Muscle of leg (tissue), 11 donors: ENCODE data around the gene AFG1L. TPM values are rescaled to one million over a fixed set of nuclear protein-coding genes. Genes with fewer than 3 reads are reported as not detected.

Source experiments
- DNase-seq: peaks from one replicate; pipeline ENCODE4 v3.0.0; 2013
- H3K27ac ChIP-seq: one replicate; pipeline ENCODE4 v1.5.1; 2013; ENCODE audit warnings: mild to moderate bottlenecking, low read length, control low read depth
- H3K27me3 ChIP-seq: one replicate; pipeline ENCODE4 v1.6.1; 2013; ENCODE audit warnings: low read length; ENCODE audit not compliant: control insufficient read depth, insufficient read depth
- H3K36me3 ChIP-seq: one replicate; pipeline ENCODE4 v1.6.1; 2013; ENCODE audit warnings: low read length; ENCODE audit not compliant: control insufficient read depth, insufficient read depth
- H3K4me1 ChIP-seq: one replicate; pipeline ENCODE4 v1.6.1; 2013; ENCODE audit warnings: low read length; ENCODE audit not compliant: control insufficient read depth, insufficient read depth
- H3K4me3 ChIP-seq: one replicate; pipeline ENCODE4 v1.5.1; 2013; ENCODE audit warnings: low read length, control low read depth
- H3K9me3 ChIP-seq: replicated peaks from 2 replicates; pipeline ENCODE4 v1.6.1; 2013; ENCODE audit warnings: low read depth, low read length; ENCODE audit not compliant: control insufficient read depth
- WGBS: methylation state at CpG from one replicate; pipeline ENCODE4 v1.1.5; 2013; ENCODE audit warnings: missing lambda C conversion rate; ENCODE audit not compliant: insufficient coverage; 5-methylcytosine and 5-hydroxymethylcytosine counted together
- polyA plus RNA-seq, 8 donors: library from polyadenylated mRNA; unstranded; fragments of 120-200 nt; gene quantifications; one replicate each; pipeline versions ENCODE4 v1.2.1 to v1.2.3, GENCODE V29; 2013; ENCODE audit warnings: inconsistent platforms in 1 of 8, low replicate concordance in 1 of 8; ENCODE audit not compliant: insufficient read length in 8 of 8, insufficient read depth in 1 of 8
- total RNA-seq: library from RNA; stranded (reverse); fragments of 120-200 nt; gene quantifications from one replicate; pipeline ENCODE4 v1.2.4, GENCODE V29; 2013

AFG1L gene
- total and polyA plus RNA-seq, 9 donors, result 3.9 to 7.2 (median 5.1) TPM

DNA sequence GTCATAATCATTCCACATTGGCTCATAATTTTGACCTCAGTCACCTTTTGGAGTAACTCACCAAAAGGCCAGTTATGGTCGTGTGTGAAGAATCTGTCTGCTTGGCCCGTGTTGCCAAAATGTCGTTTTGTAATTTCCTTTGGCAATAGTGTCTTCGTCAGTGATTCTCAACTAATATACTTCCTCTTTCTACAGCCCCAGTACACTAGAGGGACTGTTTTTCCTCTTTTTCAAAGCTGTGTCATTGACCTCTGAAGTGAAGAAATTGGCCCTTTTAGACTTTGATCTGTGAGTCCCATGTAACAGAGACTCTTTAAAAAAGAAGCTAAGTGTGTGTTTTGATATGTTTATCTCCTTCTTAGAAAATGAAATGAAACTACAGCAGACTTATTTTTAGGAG is 271.0 kb downstream of the AFG1L start:
- H3K4me1 ChIP-seq, result peaks cover 22% of the 10 kb centered on the region
- H3K4me3 ChIP-seq, result no peak overlapping the region
- H3K27ac ChIP-seq, result peak overlapping the region; percentile 65
- no peaks in the 10 kb centered on the region for H3K27me3 ChIP-seq
- WGBS, result 0% methylated on average over 3 of the region's 4 CpGs
- peaks cover 23% of the 10 kb centered on the region for H3K36me3 ChIP-seq
- no peaks in the 10 kb centered on the region for H3K9me3 ChIP-seq
- DNase-seq, result peak; percentile 85

DNA sequence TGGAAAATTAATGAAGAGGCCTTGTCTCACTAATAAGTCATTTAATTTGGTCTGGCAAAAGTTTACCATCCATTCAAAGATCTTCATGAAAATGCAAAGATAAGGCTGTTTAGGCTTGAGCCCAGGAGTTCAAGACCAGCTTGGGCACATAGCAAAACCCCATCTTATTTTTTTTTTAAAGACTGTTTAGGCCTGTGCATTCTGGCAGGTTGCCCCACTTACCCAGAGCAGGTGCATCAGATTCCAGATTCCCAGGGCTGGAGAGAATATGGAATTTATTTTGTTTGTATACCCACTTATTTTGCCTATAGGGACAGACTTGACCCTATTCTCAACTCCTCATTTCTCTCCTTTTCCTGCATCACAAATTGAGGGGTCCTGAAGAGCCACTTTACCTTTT is 271.6 kb downstream of the AFG1L start:
- Histone ChIP-seq H3K4me1 (peaks cover 22% of the 10 kb centered on the region), H3K4me3 (no peak overlapping the region), H3K9me3 (no peaks in the 10 kb centered on the region), H3K27ac (peak overlapping the region; percentile 65), H3K27me3 (no peaks in the 10 kb centered on the region), H3K36me3 (peaks cover 23% of the 10 kb centered on the region)
- DNase-seq, result no peak

DNA sequence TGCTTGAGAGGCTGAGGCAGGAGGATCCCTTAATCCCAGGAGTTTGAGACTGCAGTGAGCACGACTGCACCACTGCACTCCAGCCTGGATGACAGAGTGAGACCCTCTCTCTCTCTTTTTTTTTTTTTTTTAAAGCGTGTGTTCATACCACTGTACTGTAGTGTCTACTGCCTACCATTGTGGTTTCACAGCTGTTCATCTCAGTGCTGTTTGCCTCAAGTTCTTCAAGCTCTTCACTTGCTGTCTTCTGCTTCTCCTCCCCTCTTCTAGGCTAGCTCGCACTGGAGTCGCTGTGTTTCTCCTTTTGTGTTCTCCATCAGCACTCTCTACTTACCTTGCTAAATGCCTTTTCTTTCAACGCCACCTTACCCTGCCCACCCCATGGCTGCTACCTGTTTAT is 273.2 kb downstream of the AFG1L start:
- H3K27me3 ChIP-seq, result no peaks in the 10 kb centered on the region
- DNase-seq, result no peak
- no peaks in the 10 kb centered on the region for H3K9me3 ChIP-seq
- no peak overlapping the region for H3K4me3 ChIP-seq
- H3K27ac ChIP-seq, result no peak overlapping the region
- peaks cover 9% of the 10 kb centered on the region for H3K4me1 ChIP-seq
- 97% methylated on average over 3 of the region's 5 CpGs for WGBS
- peaks cover 25% of the 10 kb centered on the region for H3K36me3 ChIP-seq

DNA sequence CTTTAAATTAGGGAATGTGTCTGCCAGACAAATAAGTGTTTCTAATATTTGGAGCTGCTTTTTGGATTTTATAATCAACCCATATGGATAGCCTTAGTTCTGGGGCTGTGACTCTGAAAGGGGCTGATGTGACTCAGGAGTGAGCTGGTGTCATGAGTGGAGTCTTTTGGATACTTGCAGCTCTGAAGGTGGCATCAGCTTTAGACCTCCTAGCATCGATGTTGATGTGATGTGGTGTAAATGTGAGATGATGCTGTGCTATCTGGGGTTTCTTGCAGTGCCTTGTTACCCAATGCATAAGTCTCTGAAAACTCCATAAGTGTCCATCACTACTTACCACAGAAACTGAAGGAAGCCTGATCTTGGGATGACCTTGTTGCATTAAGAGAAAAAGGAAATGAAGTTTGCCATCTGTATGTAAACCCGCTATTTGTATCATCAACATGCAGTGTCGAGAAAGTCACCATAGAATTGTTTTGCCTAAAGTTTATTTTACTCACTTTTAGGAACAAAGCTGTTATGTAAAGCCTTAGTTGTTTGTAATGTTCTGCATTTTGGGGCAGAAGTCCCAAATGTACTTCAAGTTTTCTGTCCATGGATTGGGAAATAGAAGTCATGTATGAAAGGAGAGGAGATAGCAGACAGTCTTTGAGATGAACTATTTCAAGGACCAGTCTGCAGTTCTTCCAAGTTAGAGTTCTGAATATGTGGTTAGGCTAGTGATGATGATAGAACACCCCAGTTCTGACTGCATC is 273.9 kb downstream of the AFG1L start:
- Histone ChIP-seq H3K9me3 (no peaks in the 10 kb centered on the region), H3K4me1 (peaks cover 9% of the 10 kb centered on the region), H3K36me3 (peaks cover 28% of the 10 kb centered on the region), H3K27me3 (no peaks in the 10 kb centered on the region), H3K4me3 (no peak overlapping the region), H3K27ac (no peak overlapping the region)
- no peak for DNase-seq
- WGBS, result no CpG with 5 or more reads among the region's 3 CpGs

DNA sequence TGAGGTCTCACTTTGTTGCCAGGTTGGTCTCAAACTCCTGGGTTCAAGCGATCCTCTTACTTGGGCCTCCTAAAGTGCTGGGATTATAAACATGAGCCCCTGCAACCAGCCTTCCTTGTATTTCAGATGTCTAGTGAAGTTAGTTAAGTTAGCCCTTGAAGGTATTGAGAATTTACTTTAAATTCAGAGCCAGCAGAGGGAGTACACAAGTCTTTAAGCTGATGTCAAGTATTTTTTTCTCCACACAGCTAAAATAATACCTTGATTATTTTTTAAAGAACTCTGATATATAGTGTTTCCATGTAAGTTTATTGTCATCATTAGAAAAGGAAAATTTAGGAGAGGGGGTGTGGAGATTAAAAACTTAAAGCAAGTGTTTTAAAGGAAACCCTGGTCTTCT is 275.7 kb downstream of the AFG1L start:
- Histone ChIP-seq H3K4me3 (no peak overlapping the region), H3K27ac (no peak overlapping the region), H3K36me3 (peaks cover 28% of the 10 kb centered on the region), H3K27me3 (no peaks in the 10 kb centered on the region), H3K4me1 (peaks cover 6% of the 10 kb centered on the region), H3K9me3 (no peaks in the 10 kb centered on the region)
- no peak for DNase-seq
- no CpG with 5 or more reads among the region's 1 CpG for WGBS

DNA sequence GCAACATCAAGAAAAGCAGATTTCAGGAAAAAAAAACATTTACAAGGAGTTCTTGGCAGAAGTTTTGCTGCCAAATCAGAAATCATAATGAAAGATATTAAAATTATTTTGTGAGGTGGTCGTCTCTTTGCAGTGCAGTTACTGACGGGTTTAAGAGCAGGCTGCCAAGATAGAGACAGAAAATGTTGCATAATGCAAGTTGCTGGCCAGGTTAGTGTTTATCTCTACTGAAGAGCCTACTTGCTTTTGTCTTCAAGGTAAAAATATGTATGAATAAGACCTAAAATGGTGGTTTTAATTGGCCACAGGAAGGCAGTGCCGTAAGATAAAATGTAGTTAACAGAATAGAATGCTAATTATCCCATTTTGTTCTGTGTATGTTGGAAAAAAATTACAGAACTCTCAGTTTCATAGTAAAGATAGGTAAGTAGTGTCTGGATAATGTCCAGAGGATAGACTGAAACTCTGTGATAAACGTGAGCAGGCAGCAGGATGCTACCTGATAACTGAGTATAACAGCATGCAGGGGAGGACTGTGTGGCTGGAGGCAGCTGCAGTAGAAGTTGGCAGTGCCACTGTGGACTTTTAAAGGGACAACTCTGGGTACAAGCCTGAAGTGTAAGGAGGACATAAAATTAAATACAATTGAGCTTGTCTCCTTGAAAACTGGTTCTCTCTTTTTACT is 279.7 kb downstream of the AFG1L start:
- no peak overlapping the region for H3K27ac ChIP-seq
- no peak for DNase-seq
- H3K27me3 ChIP-seq, result no peaks in the 10 kb centered on the region
- no peak overlapping the region for H3K4me3 ChIP-seq
- peaks cover 27% of the 10 kb centered on the region for H3K36me3 ChIP-seq
- H3K9me3 ChIP-seq, result no peaks in the 10 kb centered on the region
- no peaks in the 10 kb centered on the region for H3K4me1 ChIP-seq
- WGBS, result 65% methylated on average over 4 of the region's 4 CpGs

Other genes starting within 250 kb of the AFG1L start
- 16.5 TPM for gene OSTM1, start 220.3 kb upstream of the AFG1L start, total RNA-seq
- gene OSTM1, start 220.3 kb upstream of the AFG1L start, polyA plus RNA-seq, result 10 to 100 TPM; 14.3 to 24.8 (median 19.2) TPM
- not detected for gene NR2E1, start 129.0 kb upstream of the AFG1L start, total RNA-seq
- gene NR2E1, start 129.0 kb upstream of the AFG1L start, polyA plus RNA-seq, result under 1 TPM in 1 of 8 donors, not detected in 7; 0.05 TPM
- gene SNX3, start 34.0 kb upstream of the AFG1L start, total RNA-seq, result 135 TPM
- gene SNX3, start 34.0 kb upstream of the AFG1L start, polyA plus RNA-seq, result 100 to 1,000 TPM; 210 to 263 (median 223) TPM